MCF 10A (cell line): ENCODE results near the gene PRCP. TPM values are rescaled to one million over a fixed set of nuclear protein-coding genes. Genes with fewer than 3 reads are reported as not detected.

Experiments
- total RNA-seq: library from RNA; stranded (reverse); gene quantifications from 2 replicates; pipeline ENCODE4 v1.2.3, GENCODE V29; 2022

Gene PRCP
- total RNA-seq, 1 experiment from 2014 or later = 22.7 TPM

Other genes starting within 250 kb of the PRCP start
- gene FAM181B, start 166.6 kb downstream of the PRCP start, total RNA-seq = not detected in 2 replicates
- 3.6 and 7.7 TPM in 2 replicates for gene DDIAS, start 1.3 kb upstream of the PRCP start, total RNA-seq
- gene RAB30, start 171.5 kb upstream of the PRCP start, total RNA-seq = 12.5 and 13.2 TPM in 2 replicates